Glomerular visceral epithelial cell (primary cell): ENCODE results near the gene CDK2AP2.
"Not testable (repeated sequence)": the region's sequence is repeated elsewhere in the genome, so short reads cannot be mapped to it uniquely, and the experiment has no call there.

Source experiments
- DNase-seq: peaks from one replicate; pipeline ENCODE4 v3.0.0-alpha.2; 2016; ENCODE audit errors: extremely low spot score

The CDK2AP2 gene, protein sequence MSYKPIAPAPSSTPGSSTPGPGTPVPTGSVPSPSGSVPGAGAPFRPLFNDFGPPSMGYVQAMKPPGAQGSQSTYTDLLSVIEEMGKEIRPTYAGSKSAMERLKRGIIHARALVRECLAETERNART

DNA sequence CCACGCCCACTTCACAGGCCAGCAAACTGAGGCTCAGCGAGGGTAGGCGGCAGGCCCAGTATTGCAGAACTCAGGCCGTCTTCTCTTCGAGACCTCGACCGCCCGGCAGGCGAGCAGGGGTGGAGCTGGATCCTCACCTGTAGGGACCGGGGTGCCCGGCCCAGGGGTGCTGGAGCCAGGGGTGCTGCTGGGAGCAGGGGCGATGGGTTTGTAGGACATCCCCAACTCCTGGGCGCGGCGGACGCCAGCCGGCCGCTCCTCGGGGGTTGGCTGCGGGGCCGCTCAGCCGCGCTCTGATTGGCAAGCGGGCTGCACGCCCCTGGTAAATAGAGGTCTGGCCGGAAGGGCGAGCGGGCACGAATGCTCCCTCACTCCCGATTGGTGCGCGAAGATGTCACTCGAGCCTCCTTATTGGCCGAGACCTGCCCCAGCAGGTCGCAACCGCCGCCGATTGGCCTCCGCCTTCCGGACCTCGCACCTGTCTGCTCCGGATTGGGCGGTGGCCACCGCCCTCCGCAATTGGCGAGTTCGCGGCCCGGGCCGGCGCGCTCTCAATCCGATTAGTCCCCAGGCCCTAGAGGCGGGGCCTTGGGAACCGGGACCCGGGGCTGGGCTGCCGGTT lies at the start of gene CDK2AP2:
CDK2AP2 (minus strand) TSS at position 299 of the 622 bp plus-strand sequence; CDS start at position 219, 80 bp downstream.
- peak; percentile 99 for DNase-seq

DNA sequence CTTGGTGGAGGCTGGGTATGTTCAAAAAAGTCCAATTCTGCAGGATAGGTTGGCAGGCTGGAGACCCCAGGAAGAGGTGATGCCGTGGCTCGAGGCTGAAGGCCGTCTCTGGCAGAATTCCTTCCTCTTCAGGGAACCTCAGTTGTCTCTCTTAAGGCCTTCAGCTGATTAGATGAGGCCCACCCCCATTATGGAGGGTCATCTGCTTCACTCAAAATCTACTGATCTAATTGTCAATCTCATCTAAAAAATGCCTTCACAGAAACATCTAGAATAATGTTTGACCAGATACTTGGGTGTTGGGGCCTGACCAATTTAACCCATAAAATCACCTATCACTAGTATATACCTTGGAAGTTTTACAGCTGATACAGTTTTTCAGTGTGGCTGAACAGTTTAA lies 48.3 kb upstream of the CDK2AP2 start:
- DNase-seq = no peak

DNA sequence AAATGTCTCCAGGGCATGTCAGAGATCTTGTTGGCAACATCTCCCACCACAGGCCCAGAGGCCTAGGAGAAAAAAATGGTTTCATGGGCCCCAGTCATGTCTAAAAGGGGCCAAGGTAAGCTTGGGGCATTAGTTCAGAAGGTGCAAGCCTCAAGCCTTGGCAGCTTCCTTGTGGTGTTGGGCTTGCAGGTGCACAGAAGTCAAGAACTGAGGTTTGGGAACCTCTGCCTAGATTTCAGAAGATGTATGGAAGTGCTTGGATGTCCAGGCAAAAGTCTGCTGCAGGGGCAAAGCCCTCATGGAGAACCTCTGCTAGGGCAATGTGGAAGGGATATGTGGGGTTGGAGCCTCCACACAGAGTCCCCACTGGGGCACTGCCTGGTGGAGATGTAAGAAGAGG lies 43.7 kb upstream of the CDK2AP2 start:
- DNase-seq = not testable (repeated sequence)

DNA sequence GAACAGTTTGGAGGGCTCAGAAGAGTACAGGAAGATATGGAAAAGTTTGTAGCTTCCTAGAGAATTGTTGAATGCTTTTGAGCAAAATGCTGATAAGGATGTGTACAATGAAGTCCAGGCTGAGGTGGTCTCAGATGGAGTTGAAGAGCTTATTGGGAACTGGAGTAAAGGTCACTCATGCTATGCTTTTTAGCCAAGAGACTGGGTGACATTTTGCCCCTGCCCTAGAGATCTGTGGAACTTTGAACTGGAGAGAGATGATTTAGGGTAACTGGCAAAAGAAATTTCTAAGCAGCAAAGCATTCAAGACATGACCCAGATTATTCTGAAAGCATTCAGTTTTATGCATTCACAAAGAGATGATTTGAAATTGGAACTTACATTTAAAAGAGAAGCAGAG lies 43.2 kb upstream of the CDK2AP2 start:
- no peak for DNase-seq

DNA sequence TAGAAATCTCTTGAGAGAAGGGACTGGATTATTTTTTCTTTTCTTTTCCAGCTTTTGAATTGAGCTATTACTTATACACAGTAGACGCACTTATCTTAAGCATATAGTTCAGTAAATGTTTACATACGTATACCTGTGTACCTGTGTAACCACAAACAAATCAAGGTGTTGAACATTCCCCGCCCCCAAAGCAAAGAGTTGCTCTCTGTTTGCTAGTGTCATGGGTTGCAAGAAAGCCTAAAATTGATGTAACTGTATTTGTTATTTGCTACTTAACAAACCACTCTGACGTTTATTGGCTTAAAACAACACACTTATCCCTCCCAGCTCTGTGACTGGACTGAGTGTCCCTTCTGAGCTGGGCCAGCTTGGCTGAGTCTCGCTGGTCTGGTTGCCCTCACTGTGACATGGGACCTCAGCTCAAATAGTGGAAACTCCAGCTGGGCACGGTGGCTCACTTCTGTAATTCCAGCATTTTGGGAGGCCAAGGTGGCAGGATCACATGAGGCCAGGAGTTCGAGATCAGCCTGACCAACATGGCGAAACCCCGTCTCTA lies 40.7 kb upstream of the CDK2AP2 start:
- DNase-seq = no peak

DNA sequence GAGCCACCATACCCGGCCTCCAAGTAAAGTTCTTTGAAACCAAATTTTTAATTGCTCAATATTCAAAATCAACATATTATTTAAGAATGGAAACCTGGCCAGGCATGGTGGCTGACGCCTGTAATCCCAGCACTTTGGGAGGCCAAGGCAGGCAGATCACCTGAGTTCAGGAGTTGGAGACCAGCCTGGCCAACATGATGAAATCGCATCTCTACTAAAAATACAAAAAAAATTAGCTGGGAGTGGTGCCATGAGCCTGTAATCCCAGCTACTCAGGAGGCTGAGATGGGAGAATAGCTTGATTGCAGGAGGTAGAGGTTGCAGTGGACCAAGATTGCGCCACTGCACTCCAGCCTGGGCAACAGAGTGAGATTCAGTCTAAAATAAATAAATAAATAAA lies 40.1 kb upstream of the CDK2AP2 start:
- not testable (repeated sequence) for DNase-seq

DNA sequence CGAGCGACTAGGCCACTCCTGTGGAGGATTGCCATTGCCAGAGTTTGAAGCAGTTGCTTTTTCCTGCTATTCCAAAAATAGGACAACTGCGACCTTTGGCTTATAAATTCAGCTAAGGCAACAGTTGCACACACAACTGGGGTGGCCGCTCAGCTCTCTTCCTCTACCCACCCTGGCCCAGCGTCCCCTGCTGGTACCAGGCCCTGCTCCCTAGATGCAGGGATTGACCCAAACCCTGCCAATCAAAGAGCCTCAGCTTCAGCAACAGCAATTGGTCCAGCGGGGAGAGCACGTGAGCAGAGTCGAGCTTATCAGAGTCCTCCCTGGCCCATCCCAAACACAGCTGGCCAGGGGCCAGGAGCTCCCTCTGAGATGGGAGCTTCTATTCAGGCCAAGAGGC lies 37.3 kb upstream of the CDK2AP2 start:
- no peak for DNase-seq

DNA sequence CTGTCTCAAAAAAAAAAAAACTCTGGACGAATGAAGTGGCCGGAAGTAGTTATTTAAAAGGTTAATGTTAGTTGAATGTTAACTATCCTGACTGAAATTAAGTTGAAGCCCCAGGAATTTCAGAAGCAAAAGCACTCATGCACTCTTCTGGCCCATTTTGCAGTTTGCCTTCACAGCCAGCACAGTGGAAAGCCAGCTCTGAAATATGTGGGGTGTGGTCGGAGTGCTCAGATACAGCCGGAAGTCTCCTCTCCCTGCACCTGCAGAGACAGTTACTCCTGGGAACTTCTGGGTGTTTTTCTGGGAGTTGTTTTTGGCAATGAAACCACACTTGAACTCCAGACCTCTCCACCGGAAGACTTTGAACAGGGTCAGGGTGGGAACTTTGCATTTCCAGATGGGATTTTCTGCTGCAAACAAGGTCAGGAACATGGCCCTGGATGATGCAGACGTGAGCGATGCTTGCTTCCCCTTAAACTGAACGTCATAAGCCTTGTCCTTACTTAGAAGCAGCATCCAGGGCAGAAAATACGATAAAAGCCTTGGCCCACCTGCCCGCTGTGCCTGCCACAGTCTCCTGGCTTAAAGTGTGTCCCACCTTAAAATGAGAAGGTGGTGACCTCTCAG lies 36.8 kb upstream of the CDK2AP2 start:
- DNase-seq = peak; percentile 65

DNA sequence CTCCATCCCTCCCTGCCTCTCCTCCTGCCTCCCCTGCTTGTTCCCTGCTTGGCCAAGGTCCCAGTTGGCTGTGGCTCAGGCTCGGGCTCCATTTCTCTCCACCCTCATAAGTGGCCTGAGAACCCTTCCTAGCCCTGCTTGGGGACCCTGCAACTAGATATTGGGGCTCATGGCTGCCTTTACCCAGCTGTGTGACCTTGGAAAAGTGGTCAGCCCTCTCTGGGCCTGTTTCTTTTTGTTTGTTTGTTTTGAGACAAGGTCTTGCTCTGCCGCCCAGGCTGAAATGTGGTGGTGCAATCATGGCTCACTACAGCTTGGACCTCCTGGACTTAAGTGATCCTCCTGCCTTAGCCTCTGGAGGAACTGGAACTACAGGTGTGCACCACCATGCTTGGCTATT lies 35.6 kb upstream of the CDK2AP2 start:
- DNase-seq = no peak

DNA sequence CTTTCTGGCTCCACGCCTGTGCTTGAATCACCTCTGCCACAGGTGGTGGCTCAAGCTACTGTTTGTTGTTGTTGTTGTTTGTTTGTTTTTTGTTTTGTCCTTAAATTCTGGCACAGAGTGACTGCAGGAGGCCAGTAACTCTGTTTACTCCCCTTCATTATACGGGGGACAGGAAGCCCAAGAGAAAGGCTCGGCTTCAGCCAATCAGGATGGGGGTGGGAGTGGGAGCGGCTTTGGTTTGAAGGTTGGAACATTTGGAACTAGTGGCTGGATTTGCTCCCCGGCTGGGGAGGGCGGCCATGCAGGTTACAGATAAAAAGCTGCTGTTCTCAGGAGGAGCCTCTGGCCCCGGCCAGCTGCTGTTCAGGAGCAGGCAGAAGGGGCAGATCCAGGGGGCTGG lies 35.0 kb upstream of the CDK2AP2 start:
- DNase-seq = no peak

DNA sequence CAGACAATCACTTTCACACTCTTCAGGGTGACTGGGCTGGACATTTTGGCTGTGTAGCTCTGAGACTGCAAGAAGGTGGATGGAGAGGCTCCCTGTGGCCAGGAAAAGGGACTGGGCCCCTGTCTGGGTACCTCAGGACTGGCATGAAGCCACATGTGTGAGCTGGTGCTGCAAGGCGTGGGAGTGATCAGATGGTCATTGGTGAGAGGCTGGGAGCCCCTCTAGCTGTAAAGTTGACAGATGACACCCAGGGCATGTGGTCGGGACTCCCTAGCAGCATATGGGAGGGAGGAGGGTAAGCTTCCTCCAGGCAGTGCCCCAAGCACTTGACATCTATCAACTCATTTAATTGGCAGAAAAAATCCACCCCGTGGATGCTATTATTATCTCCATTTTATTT lies 34.2 kb upstream of the CDK2AP2 start:
- no peak for DNase-seq

DNA sequence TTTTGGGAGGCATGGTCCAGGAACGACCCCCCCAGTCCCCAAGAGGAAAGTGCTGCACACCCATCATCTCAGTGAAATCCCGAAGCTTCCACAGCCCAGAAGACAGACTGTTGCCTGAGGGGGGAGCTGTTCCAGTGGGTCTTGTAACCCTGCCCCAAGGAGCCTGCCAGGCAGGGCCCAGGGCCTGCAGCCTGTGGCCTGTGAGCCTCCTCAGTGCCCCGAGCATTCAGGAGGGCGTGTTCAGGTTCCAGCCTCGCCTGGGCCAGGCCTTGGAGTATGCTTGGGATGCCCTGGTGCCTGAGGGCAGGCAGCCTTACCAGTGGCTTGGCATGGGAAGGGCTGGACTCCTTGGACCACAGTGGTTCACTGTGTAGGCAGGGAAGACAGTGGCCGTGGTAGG lies 33.2 kb upstream of the CDK2AP2 start:
- no peak for DNase-seq

DNA sequence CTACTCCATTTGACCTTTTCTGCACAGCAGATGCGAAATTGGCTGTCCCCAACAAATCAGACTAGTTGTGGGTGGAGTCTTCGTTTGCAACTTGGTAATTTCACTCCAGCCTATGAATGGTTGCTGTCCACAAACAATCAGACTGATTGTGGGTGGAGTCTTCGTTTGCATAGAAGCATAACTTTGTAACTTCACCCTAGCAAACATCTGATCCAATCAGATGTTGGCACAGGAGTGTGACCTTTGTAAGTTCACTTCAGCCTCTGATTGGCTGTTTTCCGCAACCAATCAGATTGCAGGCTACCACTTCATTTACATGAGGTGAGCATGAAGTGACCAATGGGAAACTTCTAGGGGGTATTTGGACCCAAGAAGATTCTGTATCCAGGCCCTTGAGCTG lies 31.6 kb upstream of the CDK2AP2 start:
- no peak for DNase-seq

DNA sequence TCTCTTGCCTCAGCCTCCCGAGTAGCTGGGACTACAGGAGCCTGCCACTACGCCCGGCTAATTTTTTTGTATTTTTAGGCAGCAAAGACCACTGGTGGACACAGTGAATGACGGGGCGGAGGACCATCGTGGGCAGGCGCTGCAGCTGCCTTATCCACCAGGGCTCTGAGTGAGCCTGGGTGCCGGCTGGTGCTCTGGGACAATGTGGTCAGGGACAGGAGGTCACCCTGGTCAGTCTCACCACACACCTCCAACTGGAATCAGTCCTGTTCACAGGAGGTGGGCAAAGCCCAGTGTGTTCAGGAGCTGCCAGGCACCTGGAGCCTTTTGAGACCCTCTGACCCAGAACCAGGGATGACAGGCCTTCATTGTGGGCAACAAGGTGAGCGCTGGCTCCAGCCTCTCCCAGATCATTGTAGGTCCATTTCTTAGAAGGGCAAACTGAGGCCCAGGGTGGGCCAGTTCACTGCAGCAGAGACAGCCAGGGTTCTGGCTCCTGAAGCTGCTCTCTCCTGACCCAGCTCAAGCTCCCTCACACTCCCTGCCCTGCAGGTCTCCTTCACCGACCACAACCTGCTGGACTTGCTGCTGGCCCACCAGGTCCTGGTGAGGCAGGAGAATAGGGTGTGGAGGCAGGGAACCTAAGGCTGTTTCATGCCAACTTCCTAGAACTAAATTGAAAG lies 31.0 kb upstream of the CDK2AP2 start:
- DNase-seq = no peak

DNA sequence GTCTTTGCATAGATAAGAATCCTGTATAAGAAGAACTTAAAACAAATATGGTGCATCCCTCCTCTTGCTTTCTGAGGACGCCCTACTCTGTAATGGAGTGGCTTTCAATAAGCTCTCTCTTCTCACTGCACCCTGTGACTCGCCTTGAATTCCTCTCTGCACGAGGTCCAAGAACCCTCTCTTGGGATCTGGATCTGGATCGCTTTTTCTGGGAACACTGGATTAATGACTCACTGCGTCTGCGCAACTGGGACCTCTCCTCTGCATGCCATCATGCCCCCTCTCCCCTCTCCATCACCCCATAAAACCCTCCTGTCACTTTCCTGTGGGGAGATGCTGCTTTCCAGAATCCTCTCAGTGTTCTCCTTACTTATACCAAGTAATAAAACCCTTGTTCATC lies 30.3 kb upstream of the CDK2AP2 start:
- DNase-seq = no peak

DNA sequence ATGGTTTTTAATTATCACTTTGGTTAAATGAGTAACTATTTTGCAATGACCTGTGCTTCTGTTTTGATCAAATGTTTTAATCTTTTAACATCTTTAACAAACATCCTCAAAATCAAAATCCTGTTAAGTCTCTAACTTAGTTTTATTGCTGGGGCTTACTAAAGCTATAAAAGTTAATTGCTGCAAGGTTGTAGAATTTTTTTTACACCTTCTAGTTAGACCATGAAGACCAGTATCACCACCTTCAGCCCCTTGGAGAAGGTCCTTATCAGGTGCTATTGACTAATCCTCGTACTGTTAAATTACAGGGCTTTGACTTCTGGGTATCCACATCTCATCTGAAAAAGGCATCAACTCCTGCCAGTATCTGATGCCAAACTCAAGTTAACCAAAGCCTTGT lies 27.6 kb upstream of the CDK2AP2 start:
- DNase-seq = no peak

DNA sequence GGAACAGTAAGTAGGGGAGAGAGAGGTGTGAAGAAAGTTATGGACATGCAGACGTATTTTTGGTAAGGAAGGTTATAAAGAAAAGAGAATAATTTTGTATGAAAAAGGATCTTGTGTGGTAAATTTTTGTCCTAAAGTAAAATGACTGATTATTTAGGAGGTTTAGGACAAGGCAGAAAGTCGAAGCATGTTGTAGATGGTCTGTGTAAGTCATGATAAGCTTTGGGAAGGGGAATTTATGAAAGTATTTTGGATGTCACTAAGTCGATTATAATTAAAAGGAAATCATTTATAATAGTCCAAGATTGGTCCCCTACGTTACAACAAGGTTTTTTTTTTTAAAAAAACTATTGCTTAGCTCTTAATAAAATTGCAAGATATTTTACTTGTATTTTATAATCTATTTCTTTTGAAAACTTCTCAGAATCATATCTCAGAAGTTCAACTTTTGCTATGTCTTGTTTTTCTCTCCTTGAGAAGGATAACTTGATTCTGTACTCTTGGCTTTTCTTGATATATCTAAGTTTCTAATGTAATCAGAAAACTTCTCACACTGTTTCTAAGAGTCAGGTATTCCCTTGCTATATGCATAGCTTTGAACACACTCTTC lies 26.2 kb upstream of the CDK2AP2 start:
- DNase-seq = peak; percentile 13

DNA sequence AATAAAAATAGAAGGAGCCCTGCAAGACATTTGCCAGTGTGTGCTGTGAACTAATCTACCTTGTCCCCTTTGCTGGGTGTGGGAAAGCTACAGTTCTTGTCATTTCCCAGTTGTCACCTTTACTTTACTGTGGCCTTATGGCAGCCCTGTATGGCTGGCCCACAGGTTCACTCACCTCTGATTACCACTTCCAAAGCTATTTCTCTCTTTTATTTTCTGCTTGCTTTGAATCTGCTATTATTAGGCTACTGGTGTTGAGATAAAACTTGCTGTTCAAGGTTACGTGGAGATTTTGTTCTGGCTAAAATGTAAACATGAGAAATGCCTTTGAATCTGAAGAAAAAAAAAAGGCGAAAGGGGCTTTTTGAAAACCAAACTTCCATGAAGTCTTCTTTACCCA lies 24.9 kb upstream of the CDK2AP2 start:
- DNase-seq = no peak

DNA sequence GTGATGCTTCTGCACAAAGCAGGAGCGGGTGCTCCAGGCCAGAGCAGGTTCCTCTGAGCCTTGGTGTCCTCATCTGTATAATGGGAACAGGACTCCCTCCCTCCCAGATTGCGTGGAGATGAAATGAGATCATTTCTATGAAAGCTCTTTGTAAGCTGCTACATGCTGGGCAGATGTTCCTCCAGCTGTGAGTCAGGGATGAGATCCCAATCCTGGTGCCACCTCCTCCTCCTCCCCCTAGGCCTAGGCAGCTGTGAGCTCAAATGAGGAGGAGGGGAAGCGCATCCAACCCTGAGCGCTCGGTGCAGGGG lies 22.3 kb upstream of the CDK2AP2 start:
- DNase-seq = no peak

DNA sequence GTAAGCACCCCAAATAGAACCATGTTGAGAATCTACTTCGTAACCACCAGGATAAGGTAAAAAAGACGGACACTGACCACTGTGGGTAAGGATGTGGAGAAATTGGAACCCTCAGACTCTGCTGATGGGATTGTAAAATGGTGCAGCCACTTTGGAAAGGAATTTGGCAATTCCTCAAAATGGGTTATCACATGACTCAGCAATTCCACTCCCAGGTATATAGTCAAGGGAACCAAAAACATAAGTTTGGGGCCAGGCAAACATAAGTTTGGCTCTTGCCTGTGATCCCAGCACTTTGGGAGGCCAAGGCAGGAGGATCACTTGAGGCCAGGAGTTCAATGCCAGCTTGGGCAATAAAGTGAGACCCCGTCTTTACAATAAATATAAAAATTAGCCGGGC lies 20.4 kb upstream of the CDK2AP2 start:
- no peak for DNase-seq

DNA sequence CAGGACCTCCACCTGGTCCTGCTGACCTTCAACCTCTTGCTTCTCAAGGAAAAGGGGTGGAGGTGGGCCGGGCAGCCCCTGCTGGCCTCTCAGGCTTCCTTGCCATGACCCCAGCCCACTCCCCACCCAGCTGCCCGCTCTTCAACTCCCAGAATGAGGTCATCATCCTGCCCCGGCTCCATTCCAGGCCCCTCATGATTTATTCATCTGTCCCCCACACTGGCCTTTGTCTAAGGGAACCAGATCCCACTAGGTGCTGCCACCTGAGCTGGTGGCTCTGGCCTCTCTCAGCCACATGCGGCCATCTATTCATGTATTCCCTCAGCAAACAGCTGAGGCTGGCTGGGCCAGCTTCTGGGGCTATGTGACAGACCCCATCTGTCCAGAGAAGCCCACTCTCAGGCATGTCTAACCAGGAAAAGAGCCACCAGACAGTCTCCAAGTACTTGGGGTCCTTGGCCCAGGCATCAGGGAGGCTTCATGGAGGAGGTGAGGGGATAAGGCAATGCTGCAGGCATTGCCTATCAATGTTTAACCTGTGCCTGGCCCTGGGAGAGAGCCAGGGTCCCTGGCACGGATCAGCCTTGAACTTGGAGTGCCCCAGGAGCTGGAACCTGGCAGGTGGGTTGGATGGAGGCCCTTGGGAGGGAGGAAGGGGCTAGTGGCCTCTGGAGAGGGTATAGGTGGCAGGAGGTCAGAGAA lies 17.5 kb upstream of the CDK2AP2 start:
- no peak for DNase-seq

DNA sequence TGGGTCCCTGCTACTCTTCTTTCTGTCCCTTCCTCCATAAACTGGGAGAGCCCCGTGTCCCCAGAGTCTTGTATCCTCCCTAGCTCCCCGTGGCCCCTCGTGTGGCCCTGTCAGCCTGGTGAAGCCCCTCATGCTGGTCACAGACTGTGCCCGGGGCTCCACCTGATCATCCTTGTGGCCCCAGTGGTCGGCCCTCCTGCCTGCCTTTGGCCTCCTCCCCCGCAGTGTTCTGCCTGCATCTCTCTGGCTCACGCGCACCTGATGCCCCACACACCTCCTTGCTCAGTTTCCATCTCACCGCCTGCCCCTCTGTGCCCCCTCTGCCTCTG lies 16.5 kb upstream of the CDK2AP2 start:
- DNase-seq = no peak
